ENCODE data around the gene ZFYVE21.

GRCh38 chr14:103741876-103742275 lies 26.3 kb downstream of the ZFYVE21 start:
- no peak for TF ChIP-seq POLR2A (IDR thresholded peaks at IDR 0.05)
- no peak for TF ChIP-seq POLR2AphosphoS5 (IDR thresholded peaks at IDR 0.05)
- no peak for TF ChIP-seq CTCF (IDR thresholded peaks at IDR 0.05)
- TF ChIP-seq EP300 (IDR thresholded peaks at IDR 0.05) = no peak
